ENCODE measurements around the gene TLR2. TPM values are rescaled to one million over a fixed set of nuclear protein-coding genes. Genes with fewer than 3 reads are reported as not detected.

The TLR2 gene
- total RNA-seq, 3 donors from 2014 or later, result 51.7 to 76.8 (median 52.4) TPM

GRCh38 chr4:153651116-153651515, 33.0 kb upstream of the TLR2 start:
- DNase-seq (ENCODE audit: low spot score in 2 of 2), result peak in 1 of 2 donors; percentile 32
- H3K9me3 ChIP-seq, result no peaks in the 10 kb centered on the region
- intact Hi-C loops (cut with DNase I; ENCODE audit: low total_unique reads), result no loop called here
- peak overlapping the region; percentile 59 to 67 for H3K27ac ChIP-seq
- H3K27me3 ChIP-seq, result no peaks in the 10 kb centered on the region
- peaks cover 0 to 7% of the 10 kb centered on the region in 2 donors for H3K4me1 ChIP-seq
- TF ChIP-seq POLR2A (IDR thresholded peaks at IDR 0.05), result no peak
- H3K4me3 ChIP-seq, result no peak overlapping the region
- H3K36me3 ChIP-seq, result no peaks in the 10 kb centered on the region

DNA sequence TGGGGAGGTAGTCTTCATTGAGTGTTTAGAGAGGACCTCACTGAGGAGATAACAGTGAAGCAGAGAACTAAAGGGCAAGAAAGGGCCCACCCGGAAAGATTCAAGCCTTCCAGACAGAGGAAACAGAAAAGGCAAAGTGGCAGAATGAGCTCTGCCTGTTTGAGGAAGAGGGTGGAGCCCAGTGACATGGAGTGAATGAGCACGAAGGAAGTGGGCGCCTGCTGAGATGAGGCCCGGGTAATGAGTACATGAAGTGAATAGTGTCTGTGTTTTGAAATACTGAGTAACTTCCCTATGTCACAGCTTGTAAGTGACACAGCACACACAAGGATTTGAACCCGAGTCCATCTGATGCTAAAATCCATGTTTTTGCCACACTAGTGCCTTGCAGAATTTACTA, 32.5 kb upstream of the TLR2 start:
- intact Hi-C loops (cut with DNase I; ENCODE audit: low total_unique reads), result no loop called here

DNA sequence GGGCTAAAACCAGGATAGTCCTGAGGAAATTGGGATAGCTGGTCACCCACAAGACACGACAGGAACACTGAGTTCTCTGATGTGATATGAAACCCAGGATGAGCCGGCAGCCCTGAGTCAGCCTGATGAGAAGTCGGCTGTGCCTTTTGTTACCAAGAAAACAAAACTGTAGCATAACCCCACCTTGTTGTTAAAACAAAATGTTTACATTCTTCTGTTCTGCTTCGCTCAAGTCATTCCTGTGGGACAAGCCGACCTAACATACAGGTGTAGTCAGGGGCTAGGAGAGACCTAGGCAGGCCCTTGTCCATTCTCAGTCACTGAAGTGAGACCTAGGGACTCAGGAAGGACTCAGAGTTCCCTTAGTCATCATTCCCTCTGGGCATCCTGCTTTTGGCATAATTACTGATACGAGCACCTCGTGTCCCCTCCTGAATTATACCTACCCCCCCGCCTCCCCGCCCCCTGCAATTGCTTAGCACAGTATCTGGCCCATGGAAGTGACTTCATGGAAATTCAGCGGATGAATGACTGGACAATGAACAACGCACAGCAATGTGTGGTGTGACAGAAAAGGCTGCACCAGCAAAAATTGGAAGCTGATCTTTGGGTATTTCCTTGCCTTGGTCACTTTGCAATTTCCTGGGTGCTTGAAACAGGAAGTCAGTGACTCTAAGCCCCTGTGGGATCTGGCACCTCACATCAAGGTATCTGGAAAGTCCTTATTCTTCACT, 31.9 kb upstream of the TLR2 start:
- intact Hi-C loops (cut with DNase I; ENCODE audit: low total_unique reads), result no loop called here
- H3K4me1 ChIP-seq, result peaks cover 0 to 11% of the 10 kb centered on the region in 2 donors
- H3K27ac ChIP-seq, result peak overlapping the region; percentile 59 to 67
- no peaks in the 10 kb centered on the region for H3K27me3 ChIP-seq
- DNase-seq (ENCODE audit: low spot score in 2 of 2), result no peak
- H3K4me3 ChIP-seq, result no peak overlapping the region
- H3K36me3 ChIP-seq, result no peaks in the 10 kb centered on the region
- TF ChIP-seq POLR2A (IDR thresholded peaks at IDR 0.05) (no peak), POLR2AphosphoS5 (IDR thresholded peaks at IDR 0.05) (no peak)
- TF ChIP-seq, protein P1, sequence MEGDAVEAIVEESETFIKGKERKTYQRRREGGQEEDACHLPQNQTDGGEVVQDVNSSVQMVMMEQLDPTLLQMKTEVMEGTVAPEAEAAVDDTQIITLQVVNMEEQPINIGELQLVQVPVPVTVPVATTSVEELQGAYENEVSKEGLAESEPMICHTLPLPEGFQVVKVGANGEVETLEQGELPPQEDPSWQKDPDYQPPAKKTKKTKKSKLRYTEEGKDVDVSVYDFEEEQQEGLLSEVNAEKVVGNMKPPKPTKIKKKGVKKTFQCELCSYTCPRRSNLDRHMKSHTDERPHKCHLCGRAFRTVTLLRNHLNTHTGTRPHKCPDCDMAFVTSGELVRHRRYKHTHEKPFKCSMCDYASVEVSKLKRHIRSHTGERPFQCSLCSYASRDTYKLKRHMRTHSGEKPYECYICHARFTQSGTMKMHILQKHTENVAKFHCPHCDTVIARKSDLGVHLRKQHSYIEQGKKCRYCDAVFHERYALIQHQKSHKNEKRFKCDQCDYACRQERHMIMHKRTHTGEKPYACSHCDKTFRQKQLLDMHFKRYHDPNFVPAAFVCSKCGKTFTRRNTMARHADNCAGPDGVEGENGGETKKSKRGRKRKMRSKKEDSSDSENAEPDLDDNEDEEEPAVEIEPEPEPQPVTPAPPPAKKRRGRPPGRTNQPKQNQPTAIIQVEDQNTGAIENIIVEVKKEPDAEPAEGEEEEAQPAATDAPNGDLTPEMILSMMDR (IDR thresholded peaks at IDR 0.05), result no peak
- no peaks in the 10 kb centered on the region for H3K9me3 ChIP-seq

More for the DNA sequence above, 32.5 kb upstream of the TLR2 start:
- peak in 1 of 2 donors; percentile 30 for DNase-seq (ENCODE audit: low spot score in 2 of 2)
- Histone ChIP-seq H3K9me3 (no peaks in the 10 kb centered on the region), H3K4me1 (peaks cover 0 to 10% of the 10 kb centered on the region in 2 donors), H3K27ac (peak overlapping the region; percentile 59 to 67), H3K27me3 (no peaks in the 10 kb centered on the region), H3K36me3 (no peaks in the 10 kb centered on the region), H3K4me3 (no peak overlapping the region)
- TF ChIP-seq POLR2AphosphoS5 (IDR thresholded peaks at IDR 0.05) (no peak), POLR2A (IDR thresholded peaks at IDR 0.05) (no peak)
- TF ChIP-seq, protein P1 (IDR thresholded peaks at IDR 0.05), result no peak

GRCh38 chr4:153655002-153655541, 29.0 kb upstream of the TLR2 start:
- H3K9me3 ChIP-seq, result no peaks in the 10 kb centered on the region
- intact Hi-C loops (cut with DNase I; ENCODE audit: low total_unique reads), result no loop called here
- peaks cover 0 to 11% of the 10 kb centered on the region in 2 donors for H3K4me1 ChIP-seq
- DNase-seq (ENCODE audit: low spot score in 2 of 2), result no peak
- H3K4me3 ChIP-seq, result peak overlapping the region in 1 of 3 donors; percentile 4
- H3K27ac ChIP-seq, result peak overlapping the region; percentile 67 to 69
- TF ChIP-seq, protein P1 (IDR thresholded peaks at IDR 0.05), result no peak
- TF ChIP-seq POLR2A (IDR thresholded peaks at IDR 0.05), result no peak
- no peak for TF ChIP-seq POLR2AphosphoS5 (IDR thresholded peaks at IDR 0.05)
- H3K27me3 ChIP-seq, result no peaks in the 10 kb centered on the region
- no peaks in the 10 kb centered on the region for H3K36me3 ChIP-seq

DNA sequence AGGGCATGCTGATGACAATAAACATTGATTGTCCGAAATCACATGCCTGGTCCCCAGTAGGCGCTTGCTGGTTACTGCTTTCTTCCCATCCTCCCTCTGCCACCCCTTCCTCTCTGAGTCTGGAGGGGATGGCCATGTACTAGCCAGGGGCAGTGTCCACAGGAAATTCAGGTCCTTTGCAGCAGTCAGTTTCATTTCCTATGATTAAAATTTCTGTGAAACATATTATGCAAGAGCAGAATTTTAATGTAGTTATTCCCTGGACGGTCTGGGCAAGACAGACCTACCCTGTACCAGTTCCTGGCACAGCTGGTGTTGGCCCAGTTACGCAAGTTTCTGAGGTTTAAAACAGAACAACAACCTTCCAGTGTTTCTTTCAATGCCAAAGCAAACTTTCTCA, 28.2 kb upstream of the TLR2 start:
- peak in 1 of 2 donors; percentile 85 for DNase-seq (ENCODE audit: low spot score in 2 of 2)
- no peak overlapping the region for H3K4me3 ChIP-seq
- peaks cover 0 to 11% of the 10 kb centered on the region in 2 donors for H3K4me1 ChIP-seq
- intact Hi-C loops (cut with DNase I; ENCODE audit: low total_unique reads), result no loop called here
- no peak for TF ChIP-seq POLR2A (IDR thresholded peaks at IDR 0.05)
- peak in 2 of 3 donors; percentile 27 to 66 for TF ChIP-seq POLR2AphosphoS5 (IDR thresholded peaks at IDR 0.05)
- TF ChIP-seq, protein P1 (IDR thresholded peaks at IDR 0.05), result no peak
- H3K27me3 ChIP-seq, result no peaks in the 10 kb centered on the region
- no peaks in the 10 kb centered on the region for H3K36me3 ChIP-seq
- no peaks in the 10 kb centered on the region for H3K9me3 ChIP-seq
- peak overlapping the region; percentile 67 to 69 for H3K27ac ChIP-seq

Measured in breast epithelium (tissue), 4 donors.